HG02870 (cell line): ENCODE results near the gene GTSE1.

Experiments
- ATAC-seq: cut with Tn5 transposase; IDR thresholded peaks from one replicate; pipeline ENCODE4 v1.9.1; 2021; ENCODE audit warnings: mild to moderate bottlenecking, moderate library complexity; ENCODE audit not compliant: unreplicated experiment

GTSE1 gene

GRCh38 chr22:46323162-46323561 is 26.5 kb downstream of the GTSE1 start:
- no peak for ATAC-seq

GRCh38 chr22:46326066-46326680 is 29.5 kb downstream of the GTSE1 start:
- ATAC-seq = no peak

- no peak for ATAC-seq
Observed at GRCh38 chr22:46327691-46328465, 31.2 kb downstream of the GTSE1 start.

- no peak for ATAC-seq
Observed at GRCh38 chr22:46328797-46329196, 32.1 kb downstream of the GTSE1 start.

DNA sequence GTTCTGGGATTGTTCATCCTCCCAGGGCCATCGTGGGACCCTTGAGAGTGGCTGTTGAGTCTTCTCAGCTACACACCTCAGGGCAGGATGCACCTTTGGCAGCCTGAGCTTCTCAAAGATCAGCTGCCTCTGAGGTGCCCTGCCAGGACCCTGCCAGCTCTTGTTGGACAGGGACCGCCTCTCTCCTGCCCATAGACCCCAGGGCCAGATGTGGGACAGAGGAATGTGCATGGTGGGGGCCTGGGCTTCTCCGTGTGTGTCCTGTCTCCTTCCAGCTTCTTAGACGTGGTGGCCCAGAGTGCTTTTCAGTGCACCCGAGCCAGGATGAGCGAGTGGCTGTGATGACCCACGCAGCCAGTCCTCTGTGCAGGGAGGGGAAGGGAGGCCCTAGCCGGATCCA is 32.9 kb downstream of the GTSE1 start:
- ATAC-seq = no peak

DNA sequence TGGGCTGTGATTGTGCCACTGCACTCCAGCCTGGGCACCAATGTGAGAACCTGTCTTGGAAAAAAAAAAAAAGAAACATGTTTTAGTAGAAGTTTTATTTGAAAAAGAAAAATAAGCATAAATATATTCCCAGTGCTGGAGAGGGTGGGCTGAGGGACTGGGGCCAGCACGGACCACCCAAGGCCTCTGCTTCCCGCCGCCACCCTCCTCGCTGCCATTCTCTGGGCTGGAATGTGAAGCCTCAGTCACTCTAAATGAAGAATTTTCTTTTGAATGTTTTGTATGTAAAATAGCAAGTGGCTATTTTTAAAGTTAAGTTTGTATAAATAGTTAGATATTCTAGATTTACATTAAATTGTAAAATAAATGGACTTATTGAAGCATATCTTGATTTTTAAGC is 33.8 kb downstream of the GTSE1 start:
- no peak for ATAC-seq

- no peak for ATAC-seq
Observed at GRCh38 chr22:46331496-46331895, 34.8 kb downstream of the GTSE1 start.

DNA sequence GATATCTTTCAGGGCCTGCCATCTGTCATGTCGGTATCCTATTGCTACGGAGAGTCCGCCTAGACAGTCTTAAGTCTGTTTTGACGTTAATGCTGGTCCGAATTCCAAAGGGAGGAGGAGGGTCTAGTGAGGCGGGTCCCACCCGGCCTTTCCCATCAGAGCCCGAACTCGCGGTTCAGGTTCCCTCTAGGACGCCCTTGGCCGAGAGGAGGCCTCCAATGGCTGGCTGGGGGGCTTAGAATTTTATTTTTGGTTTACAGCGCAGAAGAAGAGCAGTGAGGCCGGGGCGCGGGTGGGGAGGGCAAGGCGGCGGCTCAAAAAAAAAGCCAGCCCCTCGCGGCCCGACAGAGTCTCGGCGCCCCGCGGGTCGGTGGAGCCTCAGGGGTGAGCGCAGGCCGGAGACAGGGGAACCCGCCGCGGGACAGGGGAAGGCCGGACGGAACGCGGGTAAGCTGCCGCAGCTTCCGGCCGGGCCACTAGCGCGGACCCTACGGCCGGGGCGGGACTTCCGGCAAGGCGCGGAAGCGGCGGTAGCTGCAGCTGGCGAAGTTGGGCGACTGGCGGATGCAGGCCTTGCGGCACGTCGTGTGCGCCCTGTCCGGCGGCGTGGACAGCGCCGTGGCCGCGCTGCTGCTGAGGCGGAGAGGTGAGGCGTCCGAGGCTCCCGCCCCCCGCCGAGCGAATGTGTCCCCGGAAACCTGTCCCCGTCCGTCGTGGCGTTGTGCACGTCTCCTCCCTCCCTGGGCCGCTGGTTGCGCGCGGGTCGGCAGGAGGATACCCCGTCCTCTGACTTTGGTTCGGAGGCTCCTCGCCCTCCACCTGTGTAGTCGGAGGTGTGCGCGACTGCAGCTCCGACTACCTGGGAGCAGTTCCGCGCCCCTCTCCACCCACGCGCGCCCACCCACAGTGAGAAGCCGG is 38.8 kb downstream of the GTSE1 start, which contains the start of gene TRMU:
TRMU (plus strand) TSS at position 514 of the 918 bp plus-strand sequence; CDS start at position 565, 51 bp downstream.
- peak; percentile 81 for ATAC-seq

DNA sequence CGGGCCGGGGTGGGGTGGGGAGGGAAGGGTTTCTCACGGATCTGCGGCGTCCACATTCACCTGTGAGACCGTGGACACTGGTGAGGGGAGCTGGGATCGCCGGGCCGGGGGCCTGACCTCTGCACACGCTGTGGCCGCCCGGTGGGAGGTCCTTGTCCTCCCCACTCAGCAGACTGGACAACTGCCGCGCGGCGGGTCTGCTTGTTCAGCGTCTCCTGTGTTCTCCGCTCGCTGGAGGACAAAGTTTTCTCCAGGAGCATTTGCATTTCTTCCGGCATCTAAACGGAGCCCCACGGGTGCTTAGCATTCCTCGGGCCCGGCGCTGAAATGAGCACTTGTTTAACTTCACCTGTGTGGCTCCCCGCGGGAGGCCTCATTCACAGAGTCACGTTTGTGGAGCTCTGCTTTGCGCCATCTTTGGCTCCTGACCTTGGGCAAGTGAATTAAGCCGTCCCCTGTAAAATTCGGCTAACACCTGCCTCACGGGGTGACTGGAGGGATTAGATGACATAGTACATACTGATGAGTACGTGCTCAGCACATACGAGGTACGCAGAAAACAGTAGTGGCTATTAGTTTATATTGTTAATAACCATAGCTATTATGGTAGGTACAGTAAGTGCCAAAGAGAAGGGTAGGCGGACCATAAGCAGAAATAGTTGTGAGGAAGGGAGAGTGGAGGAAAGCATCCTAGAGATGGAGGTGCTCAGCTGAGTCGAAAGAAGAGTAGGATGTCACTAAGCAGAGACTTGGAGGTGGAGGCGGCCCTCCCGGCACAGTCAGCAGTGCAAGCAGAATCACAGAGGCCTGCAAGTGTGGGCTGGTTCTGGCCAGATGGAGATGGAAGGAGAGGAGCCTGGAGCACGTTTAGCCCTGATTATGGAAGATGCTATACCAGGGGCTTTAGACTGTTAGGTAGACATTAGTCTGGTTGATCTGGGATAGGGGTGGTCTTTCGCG is 39.7 kb downstream of the GTSE1 start:
- no peak for ATAC-seq

GRCh38 chr22:46337870-46338269 is 41.2 kb downstream of the GTSE1 start:
- no peak for ATAC-seq

DNA sequence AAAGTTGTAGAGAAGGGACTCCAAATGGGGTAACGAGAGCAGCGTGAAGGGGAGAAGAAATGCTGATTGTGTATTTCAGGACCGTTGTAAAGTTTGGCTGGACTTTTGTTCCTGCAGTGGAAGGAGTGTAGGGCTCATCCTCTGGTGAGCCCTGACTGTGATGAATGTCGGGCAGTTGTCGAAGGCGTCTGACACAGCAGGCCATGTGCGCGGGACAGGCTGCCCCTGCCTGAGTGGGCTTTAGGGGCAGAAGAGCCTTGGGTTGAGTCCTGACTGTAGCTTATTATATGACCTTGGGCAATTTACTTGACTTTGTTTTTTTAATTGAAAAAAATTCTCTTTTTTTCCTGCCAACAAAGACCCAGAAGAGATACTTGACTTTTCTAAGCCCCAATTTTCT is 42.0 kb downstream of the GTSE1 start:
- ATAC-seq = no peak

- no peak for ATAC-seq
Observed at GRCh38 chr22:46339956-46340355, 43.3 kb downstream of the GTSE1 start.

DNA sequence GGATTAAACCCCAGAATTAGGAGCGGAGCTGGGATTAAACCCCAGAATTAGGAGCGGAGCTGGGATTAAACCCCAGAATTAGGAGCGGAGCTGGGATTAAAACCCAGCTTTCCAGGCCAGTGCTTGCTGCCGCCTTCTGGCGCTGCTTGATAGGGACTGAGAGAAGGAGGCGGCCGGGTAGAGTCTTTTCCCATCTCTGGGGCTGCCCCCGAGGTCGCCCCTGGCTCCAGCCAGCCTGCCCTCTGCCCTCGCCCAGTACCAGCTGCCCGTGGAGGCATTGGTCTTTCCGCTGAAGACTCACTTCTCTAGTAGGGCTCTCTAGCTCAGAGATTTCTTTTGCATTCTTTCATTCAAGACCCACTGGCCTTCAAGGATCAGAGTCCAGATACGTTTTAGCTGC is 44.0 kb downstream of the GTSE1 start:
- no peak for ATAC-seq

GRCh38 chr22:46346680-46347405 is 50.2 kb downstream of the GTSE1 start:
- ATAC-seq = no peak

DNA sequence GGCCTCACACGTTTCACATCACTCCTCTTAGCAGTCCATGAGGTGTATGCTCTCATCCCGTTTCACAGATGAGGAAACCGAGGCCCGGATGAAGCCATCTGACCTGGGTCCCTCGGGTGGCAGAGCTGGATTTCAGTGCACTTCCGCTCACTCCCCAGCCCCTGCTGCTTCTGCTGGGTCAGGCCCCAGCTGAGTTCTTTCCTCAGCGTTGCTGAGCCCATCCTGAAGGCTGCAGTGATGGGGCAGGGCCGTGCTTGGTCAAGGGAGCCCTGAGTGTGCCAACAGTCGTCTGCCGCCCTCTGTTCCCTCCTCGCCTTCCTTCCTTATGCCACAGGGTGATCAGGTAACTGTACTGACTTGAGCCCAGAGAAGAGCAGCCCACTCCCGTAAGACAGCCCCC is 51.0 kb downstream of the GTSE1 start:
- ATAC-seq = no peak

GRCh38 chr22:46348099-46348695 is 51.5 kb downstream of the GTSE1 start:
- no peak for ATAC-seq

- no peak for ATAC-seq
Observed at GRCh38 chr22:46349238-46349637, 52.6 kb downstream of the GTSE1 start.

GRCh38 chr22:46349681-46350080 is 53.0 kb downstream of the GTSE1 start:
- no peak for ATAC-seq

DNA sequence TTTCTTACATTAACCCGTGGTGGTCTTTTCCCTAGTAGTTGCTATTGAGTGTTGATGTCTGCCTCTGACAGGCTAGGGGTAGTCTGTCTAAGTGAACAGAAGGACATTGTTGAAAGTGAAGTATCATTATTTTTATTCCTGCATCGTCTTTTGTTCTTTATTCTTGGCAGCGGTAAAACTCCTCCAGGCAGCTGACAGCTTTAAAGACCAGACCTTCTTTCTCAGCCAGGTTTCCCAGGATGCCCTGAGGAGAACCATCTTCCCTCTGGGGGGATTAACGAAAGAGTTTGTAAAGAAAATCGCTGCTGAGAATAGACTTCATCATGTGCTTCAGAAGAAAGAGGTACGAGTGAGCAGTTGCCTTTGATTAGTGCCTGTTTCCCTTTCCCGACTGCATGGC is 53.5 kb downstream of the GTSE1 start:
- ATAC-seq = no peak
